ENCODE measurements around the gene KCNQ1OT1. TPM values are rescaled to one million over a fixed set of nuclear protein-coding genes. Genes with fewer than 3 reads are reported as not detected.

Gene KCNQ1OT1
- total and polyA plus RNA-seq, 3 experiments from 2014 or later, result 0.08 to 0.20 (median 0.20) TPM

- H3K9me3 ChIP-seq (ENCODE audit: low read length), result no peaks in the 10 kb centered on the region
- Mint-ChIP-seq H3K27ac (peak overlapping the region in 1 of 8 donors; percentile 65), H3K4me3 (no peak overlapping the region), H3K4me1 (no peaks in the 10 kb centered on the region), H3K27me3 (peaks cover 0 to 1% of the 10 kb centered on the region in 2 donors), H3K9me3 (peaks cover 4 to 12% (median 11%) of the 10 kb centered on the region in 5 donors), H3K36me3 (peaks cover 2 to 15% (median 12%) of the 10 kb centered on the region in 3 donors)
- ChIA-PET CTCF (no interaction called here), POLR2A (no interaction called here)
- no peaks in the 10 kb centered on the region for H3K27me3 ChIP-seq (ENCODE audit: insufficient read depth, low read length, poor library complexity, severe bottlenecking)
- DNase-seq, result no peak
- no peak overlapping the region for H3K27ac ChIP-seq (ENCODE audit: low read depth, low read length)
- H3K4me3 ChIP-seq (ENCODE audit: low read length), result no peak overlapping the region
- H3K4me1 ChIP-seq (ENCODE audit: insufficient read depth, low read length), result no peaks in the 10 kb centered on the region
- H3K36me3 ChIP-seq (ENCODE audit: insufficient read depth, low read length), result peaks cover 3% of the 10 kb centered on the region
Observed at GRCh38 chr11:2662430-2663299, 37.1 kb downstream of the KCNQ1OT1 start.

DNA sequence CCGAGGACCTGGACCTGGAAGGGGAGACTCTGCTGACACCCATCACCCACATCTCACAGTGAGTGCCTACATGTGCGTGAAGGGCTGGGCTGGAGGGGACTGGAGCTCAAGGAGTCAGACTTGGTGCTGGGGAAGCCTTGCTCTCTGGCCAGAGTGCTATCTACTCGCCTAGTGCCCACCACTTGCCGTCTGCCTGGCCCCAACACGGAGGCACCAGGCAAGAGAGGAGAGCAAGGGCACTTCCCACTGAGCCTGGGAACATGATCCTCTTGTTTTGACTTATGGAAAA, 37.8 kb downstream of the KCNQ1OT1 start:
- Mint-ChIP-seq H3K27ac (no peak overlapping the region), H3K4me1 (no peaks in the 10 kb centered on the region), H3K9me3 (peaks cover 4 to 12% (median 11%) of the 10 kb centered on the region in 5 donors), H3K4me3 (no peak overlapping the region), H3K36me3 (peaks cover 2 to 15% (median 12%) of the 10 kb centered on the region in 3 donors), H3K27me3 (peaks cover 0 to 1% of the 10 kb centered on the region in 2 donors)
- Histone ChIP-seq H3K27ac (ENCODE audit: low read depth, low read length) (no peak overlapping the region), H3K27me3 (ENCODE audit: insufficient read depth, low read length, poor library complexity, severe bottlenecking) (no peaks in the 10 kb centered on the region), H3K4me3 (ENCODE audit: low read length) (no peak overlapping the region), H3K4me1 (ENCODE audit: insufficient read depth, low read length) (no peaks in the 10 kb centered on the region), H3K36me3 (ENCODE audit: insufficient read depth, low read length) (peaks cover 3% of the 10 kb centered on the region), H3K9me3 (ENCODE audit: low read length) (no peaks in the 10 kb centered on the region)
- CTCF ChIA-PET, result no interaction called here
- POLR2A ChIA-PET, result no interaction called here
- no peak for DNase-seq

GRCh38 chr11:2661173-2662023, 38.4 kb downstream of the KCNQ1OT1 start:
- H3K4me3 Mint-ChIP-seq, result no peak overlapping the region
- H3K9me3 ChIP-seq (ENCODE audit: low read length), result no peaks in the 10 kb centered on the region
- H3K4me3 ChIP-seq (ENCODE audit: low read length), result no peak overlapping the region
- peaks cover 2 to 15% (median 12%) of the 10 kb centered on the region in 3 donors for H3K36me3 Mint-ChIP-seq
- no peaks in the 10 kb centered on the region for H3K4me1 Mint-ChIP-seq
- POLR2A ChIA-PET, result no interaction called here
- H3K4me1 ChIP-seq (ENCODE audit: insufficient read depth, low read length), result no peaks in the 10 kb centered on the region
- peaks cover 3% of the 10 kb centered on the region for H3K36me3 ChIP-seq (ENCODE audit: insufficient read depth, low read length)
- peaks cover 4 to 12% (median 11%) of the 10 kb centered on the region in 5 donors for H3K9me3 Mint-ChIP-seq
- peaks cover 0 to 1% of the 10 kb centered on the region in 2 donors for H3K27me3 Mint-ChIP-seq
- H3K27ac Mint-ChIP-seq, result no peak overlapping the region
- H3K27me3 ChIP-seq (ENCODE audit: insufficient read depth, low read length, poor library complexity, severe bottlenecking), result no peaks in the 10 kb centered on the region
- DNase-seq, result no peak
- CTCF ChIA-PET, result no interaction called here
- no peak overlapping the region for H3K27ac ChIP-seq (ENCODE audit: low read depth, low read length)

- Histone ChIP-seq H3K27me3 (ENCODE audit: insufficient read depth, low read length, poor library complexity, severe bottlenecking) (no peaks in the 10 kb centered on the region), H3K9me3 (ENCODE audit: low read length) (no peaks in the 10 kb centered on the region), H3K4me3 (ENCODE audit: low read length) (no peak overlapping the region), H3K27ac (ENCODE audit: low read depth, low read length) (no peak overlapping the region), H3K36me3 (ENCODE audit: insufficient read depth, low read length) (peaks cover 3% of the 10 kb centered on the region), H3K4me1 (ENCODE audit: insufficient read depth, low read length) (no peaks in the 10 kb centered on the region)
- no peak overlapping the region for H3K4me3 Mint-ChIP-seq
- peaks cover 0 to 3% of the 10 kb centered on the region in 2 donors for H3K27me3 Mint-ChIP-seq
- no peaks in the 10 kb centered on the region for H3K4me1 Mint-ChIP-seq
- H3K36me3 Mint-ChIP-seq, result peaks cover 2 to 18% (median 15%) of the 10 kb centered on the region in 3 donors
- ChIA-PET CTCF (no interaction called here), POLR2A (no interaction called here)
- peaks cover 4 to 12% (median 11%) of the 10 kb centered on the region in 5 donors for H3K9me3 Mint-ChIP-seq
- no peak overlapping the region for H3K27ac Mint-ChIP-seq
- no peak for DNase-seq
Observed at GRCh38 chr11:2660357-2660939, 39.3 kb downstream of the KCNQ1OT1 start.

DNA sequence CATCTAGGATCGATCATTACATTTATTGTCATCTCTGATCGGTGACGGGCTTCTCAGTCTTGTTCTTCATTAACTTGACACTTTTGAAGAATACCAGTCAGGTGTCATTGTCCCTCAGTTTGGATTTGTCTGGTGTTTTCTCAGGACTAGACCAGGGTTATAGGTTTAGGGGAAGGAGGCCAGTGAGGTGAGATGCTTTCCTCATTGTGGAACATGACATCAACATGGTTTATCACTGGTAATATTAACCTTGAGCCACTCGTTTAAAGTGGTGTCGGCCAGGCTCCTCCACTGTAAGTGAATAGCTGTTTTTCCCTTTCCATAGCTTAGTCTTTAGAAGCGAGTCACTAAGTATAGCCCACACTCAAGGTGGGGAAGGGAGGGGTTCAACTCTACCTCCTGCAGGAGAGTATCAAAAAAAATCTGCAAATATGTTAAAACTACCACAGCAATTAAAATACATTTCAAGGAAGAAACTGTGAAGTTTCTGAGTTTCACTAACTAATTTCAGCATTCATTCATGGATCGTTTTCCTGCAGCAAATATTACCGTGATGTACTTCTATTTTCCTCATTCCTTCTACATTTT, 42.0 kb downstream of the KCNQ1OT1 start:
- DNase-seq, result no peak
- Mint-ChIP-seq H3K4me3 (no peak overlapping the region), H3K9me3 (peaks cover 4 to 12% (median 11%) of the 10 kb centered on the region in 5 donors), H3K27me3 (peaks cover 6 to 7% of the 10 kb centered on the region in 2 donors), H3K27ac (no peak overlapping the region), H3K4me1 (no peaks in the 10 kb centered on the region), H3K36me3 (peaks cover 2 to 25% (median 15%) of the 10 kb centered on the region in 3 donors)
- Histone ChIP-seq H3K4me1 (ENCODE audit: insufficient read depth, low read length) (no peaks in the 10 kb centered on the region), H3K9me3 (ENCODE audit: low read length) (no peaks in the 10 kb centered on the region), H3K4me3 (ENCODE audit: low read length) (no peak overlapping the region), H3K27ac (ENCODE audit: low read depth, low read length) (no peak overlapping the region), H3K27me3 (ENCODE audit: insufficient read depth, low read length, poor library complexity, severe bottlenecking) (no peaks in the 10 kb centered on the region), H3K36me3 (ENCODE audit: insufficient read depth, low read length) (peaks cover 3% of the 10 kb centered on the region)
- POLR2A ChIA-PET, result no interaction called here
- CTCF ChIA-PET, result no interaction called here

GRCh38 chr11:2656859-2657258, 42.9 kb downstream of the KCNQ1OT1 start:
- H3K36me3 ChIP-seq (ENCODE audit: insufficient read depth, low read length), result peaks cover 3% of the 10 kb centered on the region
- no peaks in the 10 kb centered on the region for H3K9me3 ChIP-seq (ENCODE audit: low read length)
- ChIA-PET POLR2A (no interaction called here), CTCF (no interaction called here)
- no peaks in the 10 kb centered on the region for H3K27me3 ChIP-seq (ENCODE audit: insufficient read depth, low read length, poor library complexity, severe bottlenecking)
- peaks cover 4 to 18% (median 11%) of the 10 kb centered on the region in 5 donors for H3K9me3 Mint-ChIP-seq
- H3K27ac Mint-ChIP-seq, result peak overlapping the region in 1 of 8 donors; percentile 18
- H3K4me1 Mint-ChIP-seq, result no peaks in the 10 kb centered on the region
- no peak for DNase-seq
- H3K4me3 Mint-ChIP-seq, result no peak overlapping the region
- no peak overlapping the region for H3K27ac ChIP-seq (ENCODE audit: low read depth, low read length)
- H3K36me3 Mint-ChIP-seq, result peaks cover 0 to 25% (median 11%) of the 10 kb centered on the region in 3 donors
- peaks cover 7 to 8% of the 10 kb centered on the region in 2 donors for H3K27me3 Mint-ChIP-seq
- no peak overlapping the region for H3K4me3 ChIP-seq (ENCODE audit: low read length)
- no peaks in the 10 kb centered on the region for H3K4me1 ChIP-seq (ENCODE audit: insufficient read depth, low read length)

- H3K27ac Mint-ChIP-seq, result no peak overlapping the region
- DNase-seq, result no peak
- no peaks in the 10 kb centered on the region for H3K9me3 ChIP-seq (ENCODE audit: low read length)
- no peaks in the 10 kb centered on the region for H3K4me1 ChIP-seq (ENCODE audit: insufficient read depth, low read length)
- peaks cover 3% of the 10 kb centered on the region for H3K36me3 ChIP-seq (ENCODE audit: insufficient read depth, low read length)
- no peak overlapping the region for H3K4me3 ChIP-seq (ENCODE audit: low read length)
- ChIA-PET POLR2A (no interaction called here), CTCF (no interaction called here)
- H3K27ac ChIP-seq (ENCODE audit: low read depth, low read length), result no peak overlapping the region
- no peaks in the 10 kb centered on the region for H3K4me1 Mint-ChIP-seq
- H3K27me3 ChIP-seq (ENCODE audit: insufficient read depth, low read length, poor library complexity, severe bottlenecking), result no peaks in the 10 kb centered on the region
- peaks cover 7 to 23% (median 12%) of the 10 kb centered on the region in 5 donors for H3K9me3 Mint-ChIP-seq
- H3K27me3 Mint-ChIP-seq, result peaks cover 7 to 8% of the 10 kb centered on the region in 2 donors
- peaks cover 0 to 23% (median 10%) of the 10 kb centered on the region in 3 donors for H3K36me3 Mint-ChIP-seq
- no peak overlapping the region for H3K4me3 Mint-ChIP-seq
Observed at GRCh38 chr11:2655834-2656622, 43.8 kb downstream of the KCNQ1OT1 start.

Data from CD8-positive, alpha-beta memory T cell (primary cell).